HepG2 (cell line): ENCODE measurements around the gene NCDN. TPM values are rescaled to one million over a fixed set of nuclear protein-coding genes. Genes with fewer than 3 reads are reported as not detected.

Source experiments
- ARID2 ChIP-seq: sonication (generic); formaldehyde crosslinking; IDR thresholded peaks from 2 replicates; pipeline ENCODE4 v1.8.1; 2022; ENCODE audit warnings: mild to moderate bottlenecking, missing genetic modification reagents, borderline replicate concordance
- CC2D1A ChIP-seq: sonication (generic); formaldehyde crosslinking; IDR thresholded peaks from 2 replicates; pipeline ENCODE4 v1.8.1; 2023; ENCODE audit warnings: mild to moderate bottlenecking, missing genetic modification reagents
- CCDC6 ChIP-seq: sonication (generic); formaldehyde crosslinking; IDR thresholded peaks from 2 replicates; pipeline ENCODE4 v1.8.1; 2022; ENCODE audit warnings: mild to moderate bottlenecking, missing genetic modification reagents, moderate library complexity
- EP300 ChIP-seq, 3 experiments: sonication (generic) in 1 of 3; formaldehyde crosslinking in 1 of 3; IDR thresholded peaks; 2 replicates each; pipeline versions ENCODE4 v1.5.1 to v1.6.1; 2011 to 2020; ENCODE audit warnings: low read depth in 2 of 3, low read length in 2 of 3, borderline replicate concordance in 1 of 3, improper control_type of control experiment in 1 of 3, mild to moderate bottlenecking in 1 of 3, missing genetic modification reagents in 1 of 3, moderate library complexity in 1 of 3
- FOXK1 ChIP-seq: sonication (generic); formaldehyde crosslinking; IDR thresholded peaks from 2 replicates; pipeline ENCODE4 v1.4.0; 2020; ENCODE audit warnings: low read depth, missing genetic modification reagents, borderline replicate concordance
- GATAD2A ChIP-seq: IDR thresholded peaks from 2 replicates; pipeline ENCODE4 v1.6.1; 2016
- HDAC6 ChIP-seq: fragments of 200-600 bp; sonication (generic); IDR thresholded peaks from 2 replicates; pipeline ENCODE4 v1.7.0; 2017; ENCODE audit warnings: mild to moderate bottlenecking, antibody characterized with exemption, low read length, low read depth
- HMGA1 ChIP-seq: sonication (generic); formaldehyde crosslinking; conservative IDR thresholded peaks from 2 replicates; pipeline ENCODE4 v1.4.0; 2020; ENCODE audit warnings: missing genetic modification reagents
- JDP2 ChIP-seq: sonication (generic); formaldehyde crosslinking; IDR thresholded peaks from 2 replicates; pipeline ENCODE4 v1.8.1; 2022; ENCODE audit warnings: missing genetic modification reagents, borderline replicate concordance
- MATR3 ChIP-seq: sonication (generic); formaldehyde crosslinking; IDR thresholded peaks from 2 replicates; pipeline ENCODE4 v1.4.0; 2020; ENCODE audit warnings: missing genetic modification reagents
- POGZ ChIP-seq: sonication (generic); formaldehyde crosslinking; IDR thresholded peaks from 2 replicates; pipeline ENCODE4 v1.4.0; 2020; ENCODE audit warnings: mild to moderate bottlenecking, missing genetic modification reagents
- RBM39 ChIP-seq: fragments of 200-400 bp; formaldehyde crosslinking; IDR thresholded peaks from one replicate; pipeline ENCODE4 v1.6.1; 2018; ENCODE audit warnings: antibody characterized with exemption, mild to moderate bottlenecking, low read depth, low read length; ENCODE audit not compliant: poor library complexity, severe bottlenecking
- RFX5 ChIP-seq: IDR thresholded peaks from 2 replicates; pipeline ENCODE4 v1.6.1; 2011; ENCODE audit warnings: low read depth, low read length, improper control_type of control experiment
- SNAPC2 ChIP-seq: sonication (generic); formaldehyde crosslinking; IDR thresholded peaks from 2 replicates; pipeline ENCODE4 v1.8.1; 2022; ENCODE audit warnings: mild to moderate bottlenecking, missing genetic modification reagents
- SRF ChIP-seq: IDR thresholded peaks from 2 replicates; pipeline ENCODE4 v1.6.1; 2011; ENCODE audit warnings: mild to moderate bottlenecking, low read depth, low read length, moderate library complexity
- XBP1 ChIP-seq: sonication (generic); formaldehyde crosslinking; IDR thresholded peaks from 2 replicates; pipeline ENCODE4 v1.5.0; 2020; ENCODE audit warnings: missing genetic modification reagents
- ZNF17 ChIP-seq: sonication (generic); formaldehyde crosslinking; IDR thresholded peaks from 2 replicates; pipeline ENCODE4 v1.5.0; 2020; ENCODE audit warnings: mild to moderate bottlenecking, missing genetic modification reagents
- ZNF543 ChIP-seq: sonication (generic); formaldehyde crosslinking; IDR thresholded peaks from 2 replicates; pipeline ENCODE4 v1.4.0; 2020; ENCODE audit warnings: mild to moderate bottlenecking, missing genetic modification reagents
- ZNF556 ChIP-seq: sonication (generic); formaldehyde crosslinking; IDR thresholded peaks from 2 replicates; pipeline ENCODE4 v1.4.0; 2020; ENCODE audit warnings: mild to moderate bottlenecking, missing genetic modification reagents, borderline replicate concordance
- ZNF788 ChIP-seq: sonication (generic); formaldehyde crosslinking; IDR thresholded peaks from 2 replicates; pipeline ENCODE4 v1.5.0; 2020; ENCODE audit warnings: mild to moderate bottlenecking, missing genetic modification reagents, borderline replicate concordance
- ZNF792 ChIP-seq: IDR thresholded peaks from 2 replicates; pipeline ENCODE4 v1.6.1; 2016
- polyA plus RNA-seq, 8 experiments: library from polyadenylated mRNA; depleted of rRNA in 3 of 8; stranded (reverse) in 7 of 8; unstranded in 1 of 8; fragments of >200 nt; fragmentation: Illumina TruSeq in 4 of 8; extraction: Trizol in 4 of 8; gene quantifications; 2 replicates each; pipeline versions ENCODE4 v1.2.1 to v1.2.3, GENCODE V29; 2011 to 2016; ENCODE audit warnings: low read depth in 4 of 8, missing spikeins in 1 of 8, mixed read lengths in 1 of 8; ENCODE audit not compliant: insufficient read depth in 1 of 8
- total RNA-seq, 5 experiments: library from RNA; depleted of rRNA; stranded (reverse); fragments of >200 nt; fragmentation: Illumina TruSeq; extraction: Trizol; gene quantifications; 2 replicates each; pipeline ENCODE4 v1.2.3, GENCODE V29; 2016; ENCODE audit warnings: low read depth in 1 of 5
- TF ChIP-seq, protein P1 (sequence below): sonication (generic); formaldehyde crosslinking; IDR thresholded peaks from 2 replicates; pipeline ENCODE4 v1.4.0; 2020; ENCODE audit warnings: missing genetic modification reagents
- TF ChIP-seq, protein P2 (sequence below): sonication (generic); formaldehyde crosslinking; IDR thresholded peaks from 2 replicates; pipeline ENCODE4 v1.4.0; 2020; ENCODE audit warnings: mild to moderate bottlenecking, missing genetic modification reagents
- TF ChIP-seq, protein P3 (sequence below): conservative IDR thresholded peaks from 2 replicates; pipeline ENCODE4 v1.6.1; 2018; ENCODE audit warnings: missing genetic modification reagents
- TF ChIP-seq, protein P4 (sequence below): IDR thresholded peaks from 2 replicates; pipeline ENCODE4 v1.6.1; 2012; ENCODE audit warnings: inconsistent platforms
- TF ChIP-seq, protein P5 (sequence below): sonication (generic); formaldehyde crosslinking; IDR thresholded peaks from 2 replicates; pipeline ENCODE4 v1.4.0; 2020; ENCODE audit warnings: missing genetic modification reagents, low read depth, mild to moderate bottlenecking, borderline replicate concordance

The NCDN gene
- total and polyA plus RNA-seq, 2 of the 13 experiments (the other 11 are each of a cell fraction or from before 2014, with no cell fraction given) = 6.6 to 9.3 TPM

DNA sequence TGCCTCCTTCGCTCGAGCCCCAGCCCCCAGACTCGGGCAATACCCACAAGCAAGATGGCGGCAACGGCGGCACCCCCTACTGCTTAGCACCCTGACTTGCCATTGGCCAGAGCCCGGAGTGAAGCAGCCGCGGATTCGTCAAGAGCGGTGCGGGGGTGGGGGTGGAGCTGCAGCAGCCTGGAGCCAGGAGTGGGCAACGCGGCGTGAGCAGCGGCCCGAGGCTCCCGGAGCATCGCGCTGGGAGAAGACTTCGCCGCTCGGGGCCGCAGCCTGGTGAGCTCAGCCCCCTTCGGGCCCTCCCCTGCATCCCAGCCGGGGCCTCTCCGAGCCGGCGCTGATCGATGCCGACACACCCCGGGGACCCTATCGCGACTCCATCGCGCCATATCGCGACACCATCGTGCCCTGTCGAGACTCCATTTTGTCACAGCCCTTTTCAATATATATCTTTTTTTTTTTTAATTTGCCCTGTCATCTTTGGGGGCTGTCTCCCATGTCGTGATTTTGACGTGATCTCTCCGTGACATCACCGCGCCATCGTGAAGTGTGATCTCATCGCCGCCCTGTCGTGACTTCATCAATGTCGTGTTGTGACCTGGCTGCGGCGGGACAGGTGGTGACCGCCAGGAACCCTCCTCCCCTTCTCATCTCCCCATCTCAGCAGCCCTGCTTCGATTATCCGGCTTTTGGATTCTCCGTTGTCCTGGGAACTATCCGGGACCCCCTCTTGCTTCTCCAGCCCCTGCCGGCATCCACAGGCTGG is at the start of gene NCDN (continued):
- peak; percentile 44; the same call in 1 of the 2 replicates for TF ChIP-seq FOXK1 (CRISPR knock-in tag)
- no peak for TF ChIP-seq HDAC6
- TF ChIP-seq XBP1 = no peak
- TF ChIP-seq RFX5 = 0 out of 2 replicates have a peak, but pooled peaks have one; percentile 9
- TF ChIP-seq, protein P1, sequence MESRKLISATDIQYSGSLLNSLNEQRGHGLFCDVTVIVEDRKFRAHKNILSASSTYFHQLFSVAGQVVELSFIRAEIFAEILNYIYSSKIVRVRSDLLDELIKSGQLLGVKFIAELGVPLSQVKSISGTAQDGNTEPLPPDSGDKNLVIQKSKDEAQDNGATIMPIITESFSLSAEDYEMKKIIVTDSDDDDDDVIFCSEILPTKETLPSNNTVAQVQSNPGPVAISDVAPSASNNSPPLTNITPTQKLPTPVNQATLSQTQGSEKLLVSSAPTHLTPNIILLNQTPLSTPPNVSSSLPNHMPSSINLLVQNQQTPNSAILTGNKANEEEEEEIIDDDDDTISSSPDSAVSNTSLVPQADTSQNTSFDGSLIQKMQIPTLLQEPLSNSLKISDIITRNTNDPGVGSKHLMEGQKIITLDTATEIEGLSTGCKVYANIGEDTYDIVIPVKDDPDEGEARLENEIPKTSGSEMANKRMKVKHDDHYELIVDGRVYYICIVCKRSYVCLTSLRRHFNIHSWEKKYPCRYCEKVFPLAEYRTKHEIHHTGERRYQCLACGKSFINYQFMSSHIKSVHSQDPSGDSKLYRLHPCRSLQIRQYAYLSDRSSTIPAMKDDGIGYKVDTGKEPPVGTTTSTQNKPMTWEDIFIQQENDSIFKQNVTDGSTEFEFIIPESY (CRISPR knock-in tag) = no peak
- TF ChIP-seq RBM39 = peak; percentile 96
- no peak for TF ChIP-seq SRF
- no peak for TF ChIP-seq CC2D1A
- 0 out of 2 replicates have a peak, but pooled peaks have one; percentile 63 for TF ChIP-seq ZNF788 (CRISPR knock-in tag)
- TF ChIP-seq, protein P2, sequence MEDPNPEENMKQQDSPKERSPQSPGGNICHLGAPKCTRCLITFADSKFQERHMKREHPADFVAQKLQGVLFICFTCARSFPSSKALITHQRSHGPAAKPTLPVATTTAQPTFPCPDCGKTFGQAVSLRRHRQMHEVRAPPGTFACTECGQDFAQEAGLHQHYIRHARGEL (CRISPR knock-in tag) = no peak
- TF ChIP-seq GATAD2A (CRISPR knock-in tag) = no peak; the same call in 1 of the 2 replicates
- no peak; the same call in 1 of the 2 replicates for TF ChIP-seq POGZ (CRISPR knock-in tag)
- peak; percentile 56 for TF ChIP-seq CCDC6 (CRISPR knock-in tag)
- 0 out of 2 replicates have a peak, but pooled peaks have one; percentile 38 for TF ChIP-seq ZNF543 (CRISPR knock-in tag)
- TF ChIP-seq ZNF556 (CRISPR knock-in tag) = peak; percentile 83; the same call in 1 of the 2 replicates
- TF ChIP-seq, protein P3, sequence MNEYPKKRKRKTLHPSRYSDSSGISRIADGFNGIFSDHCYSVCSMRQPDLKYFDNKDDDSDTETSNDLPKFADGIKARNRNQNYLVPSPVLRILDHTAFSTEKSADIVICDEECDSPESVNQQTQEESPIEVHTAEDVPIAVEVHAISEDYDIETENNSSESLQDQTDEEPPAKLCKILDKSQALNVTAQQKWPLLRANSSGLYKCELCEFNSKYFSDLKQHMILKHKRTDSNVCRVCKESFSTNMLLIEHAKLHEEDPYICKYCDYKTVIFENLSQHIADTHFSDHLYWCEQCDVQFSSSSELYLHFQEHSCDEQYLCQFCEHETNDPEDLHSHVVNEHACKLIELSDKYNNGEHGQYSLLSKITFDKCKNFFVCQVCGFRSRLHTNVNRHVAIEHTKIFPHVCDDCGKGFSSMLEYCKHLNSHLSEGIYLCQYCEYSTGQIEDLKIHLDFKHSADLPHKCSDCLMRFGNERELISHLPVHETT (CRISPR knock-in tag) = 0 out of 2 replicates have a peak, but pooled peaks have one; percentile 50
- peak; percentile 23; the same call in 1 of the 2 replicates for TF ChIP-seq JDP2
- no peak for TF ChIP-seq ZNF792 (CRISPR knock-in tag)
- TF ChIP-seq, protein P4, sequence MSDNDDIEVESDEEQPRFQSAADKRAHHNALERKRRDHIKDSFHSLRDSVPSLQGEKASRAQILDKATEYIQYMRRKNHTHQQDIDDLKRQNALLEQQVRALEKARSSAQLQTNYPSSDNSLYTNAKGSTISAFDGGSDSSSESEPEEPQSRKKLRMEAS = peak; percentile 65
- no peak for TF ChIP-seq ZNF17 (CRISPR knock-in tag)
- TF ChIP-seq, protein P5, sequence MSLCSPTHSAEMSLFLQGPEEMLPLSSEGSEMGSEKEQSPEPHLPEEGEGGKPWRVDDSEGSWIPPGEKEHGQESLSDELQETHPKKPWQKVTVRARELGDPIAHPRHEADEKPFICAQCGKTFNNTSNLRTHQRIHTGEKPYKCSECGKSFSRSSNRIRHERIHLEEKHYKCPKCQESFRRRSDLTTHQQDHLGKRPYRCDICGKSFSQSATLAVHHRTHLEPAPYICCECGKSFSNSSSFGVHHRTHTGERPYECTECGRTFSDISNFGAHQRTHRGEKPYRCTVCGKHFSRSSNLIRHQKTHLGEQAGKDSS (CRISPR knock-in tag) = peak; percentile 41; the same call in 1 of the 2 replicates
- TF ChIP-seq MATR3 (CRISPR knock-in tag) = no peak
- TF ChIP-seq HMGA1 = no peak
- TF ChIP-seq SNAPC2 (CRISPR knock-in tag) = no peak; the same call in 1 of the 2 replicates
- no peak for TF ChIP-seq ARID2 (CRISPR knock-in tag)
- TF ChIP-seq EP300 (IDR thresholded peaks at IDR 0.05; ENCODE audit: low read depth in 2 of 2, low read length in 2 of 2) = peak in 1 of 2 experiments; percentile 35; a peak in 1 of 4 replicates
- no peak for TF ChIP-seq EP300 (CRISPR knock-in tag; IDR thresholded peaks at IDR 0.05; ENCODE audit: borderline replicate concordance)
